Psoas muscle (tissue), 8 donors: ENCODE results near the gene POMT1. TPM values are rescaled to one million over a fixed set of nuclear protein-coding genes. Genes with fewer than 3 reads are reported as not detected.
A peak's percentile ranks its signal among the peaks of the same experiment; 100 is the strongest.

Experiments used
- ATAC-seq, 4 donors: fragments of 200-7000 bp; cut with Tn5 transposase; one replicate each; pipeline ENCODE4 v1.9.1; 2020; ENCODE audit warnings: moderate library complexity in 3 of 4, mild to moderate bottlenecking in 2 of 4
- DNase-seq, 2 donors: peaks; one replicate each; pipeline ENCODE4 v3.0.0-alpha.2; 2020
- H3K27ac ChIP-seq: fragments of 200-600 bp; one replicate; pipeline ENCODE4 v1.8.0; 2022
- H3K27me3 ChIP-seq, 3 donors: fragments of 200-600 bp in 1 of 3; one replicate each; pipeline versions ENCODE4 v1.6.1 to v1.8.0; 2013 to 2022; ENCODE audit warnings: low read length in 2 of 3, mild to moderate bottlenecking in 2 of 3, moderate library complexity in 1 of 3; ENCODE audit not compliant: insufficient read depth in 3 of 3
- H3K36me3 ChIP-seq, 2 donors: fragments of 200-600 bp in 1 of 2; one replicate each; pipeline versions ENCODE4 v1.6.1 to v1.8.0; 2013 to 2022; ENCODE audit warnings: low read depth in 1 of 2, mild to moderate bottlenecking in 1 of 2, moderate library complexity in 1 of 2; ENCODE audit not compliant: insufficient read depth in 1 of 2
- H3K4me1 ChIP-seq: fragments of 200-600 bp; one replicate; pipeline ENCODE4 v1.8.0; 2022
- H3K4me3 ChIP-seq: fragments of 200-600 bp; one replicate; pipeline ENCODE4 v1.8.0; 2022; ENCODE audit warnings: mild to moderate bottlenecking
- H3K9me3 ChIP-seq: fragments of 200-600 bp; one replicate; pipeline ENCODE4 v1.8.0; 2022
- CTCF ChIP-seq: fragments of 200-600 bp; IDR thresholded peaks from one replicate; pipeline ENCODE4 v1.8.0; 2022; ENCODE audit warnings: antibody characterized with exemption
- WGBS, 3 donors: extraction: QIAGEN DNeasy Blood & Tissue Kit; methylation state at CpG; one replicate each; pipeline versions ENCODE4 v1.1.6 to v1.1.7; 2013; 5-methylcytosine and 5-hydroxymethylcytosine counted together
- intact Hi-C, 2 donors: fragments of 100-400 bp; cut with DNase I; formaldehyde crosslinking; loops; one replicate each; pipeline versions ENCODE4 v1.11.0 to v1.14.2; 2022
- polyA plus RNA-seq, 3 donors: library from polyadenylated mRNA; stranded (reverse); fragments of 200-250 nt; gene quantifications; one replicate each; pipeline ENCODE4 v1.2.3, GENCODE V29; 2013
- total RNA-seq, 4 donors: library from RNA; stranded (reverse); fragmentation: NEBNext Ultra II Directional in 2 of 4; extraction: Animal tissue kit (Norgen Biotek cat#: 25700) in 2 of 4; gene quantifications; one replicate each; pipeline versions ENCODE4 v1.2.1 to v1.2.4, GENCODE V29; 2021 to 2023
- donor health status: healthy with polysubstance abuse.
- donor health status: DM: no; HTN: no; CAD: no; lungs with moderate emphysema.
- donor health status: Bipolar disorder and iron deficiency.
- donor health status: healthy.
- donor health status: DM: yes; HTN: yes; CAD: no.
- donor health status: DM: no; HTN: no; CAD: no.
- donor health status: DM: no; HTN: no; CAD: no.
- donor health status: DM: yes; HTN: yes; CAD: no.

Gene POMT1
- total and polyA plus RNA-seq, 7 donors = 10.9 to 30.8 (median 15.6) TPM

- DNase-seq (peak in 1 of 2 donors; percentile 64), ATAC-seq (peak in 3 of 4 donors; percentile 45 to 72 (median 66))
- no peaks in the 10 kb centered on the region for H3K9me3 ChIP-seq
- TF ChIP-seq CTCF = no peak
- H3K36me3 ChIP-seq = peaks cover 0 to 81% of the 10 kb centered on the region in 2 donors
- H3K4me1 ChIP-seq = peaks cover 10% of the 10 kb centered on the region
- peak overlapping the region; percentile 79 for H3K27ac ChIP-seq
- no peak overlapping the region for H3K4me3 ChIP-seq
- 42 to 92% (median 60%) methylated on average over 9 of the region's 9 CpGs for WGBS, 3 donors
- intact Hi-C loops = no loop called here
- H3K27me3 ChIP-seq = no peaks in the 10 kb centered on the region
These were observed 14.2 kb downstream of the POMT1 start for GRCh38 chr9:131516930-131517329.

GRCh38 chr9:131517761-131518190 lies 15.1 kb downstream of the POMT1 start:
- H3K27me3 ChIP-seq = no peaks in the 10 kb centered on the region
- WGBS, 3 donors = 30 to 66% (median 41%) methylated on average over 11 of the region's 11 CpGs
- H3K9me3 ChIP-seq = no peaks in the 10 kb centered on the region
- peaks cover 0 to 81% of the 10 kb centered on the region in 2 donors for H3K36me3 ChIP-seq
- peak; percentile 71 to 88 (median 82) for ATAC-seq
- intact Hi-C loops = no loop called here
- peak overlapping the region; percentile 79 for H3K27ac ChIP-seq
- peaks cover 10% of the 10 kb centered on the region for H3K4me1 ChIP-seq
- H3K4me3 ChIP-seq = no peak overlapping the region
- TF ChIP-seq CTCF = no peak
- DNase-seq = peak in 1 of 2 donors; percentile 68

GRCh38 chr9:131518553-131518952 lies 15.8 kb downstream of the POMT1 start:
- ATAC-seq = no peak
- 95 to 96% (median 96%) methylated on average over 20 of the region's 20 CpGs for WGBS, 3 donors
- Histone ChIP-seq H3K9me3 (no peaks in the 10 kb centered on the region), H3K4me1 (peaks cover 10% of the 10 kb centered on the region), H3K27ac (peak overlapping the region; percentile 79), H3K27me3 (no peaks in the 10 kb centered on the region), H3K36me3 (peaks cover 0 to 81% of the 10 kb centered on the region in 2 donors), H3K4me3 (no peak overlapping the region)
- no peak for TF ChIP-seq CTCF
- DNase-seq = no peak
- intact Hi-C loops = no loop called here

GRCh38 chr9:131520503-131520902 lies 17.8 kb downstream of the POMT1 start:
- ATAC-seq (no peak), DNase-seq (no peak)
- no peak overlapping the region for H3K4me3 ChIP-seq
- WGBS, 3 donors = 82 to 87% (median 83%) methylated on average over 16 of the region's 16 CpGs
- peaks cover 10% of the 10 kb centered on the region for H3K4me1 ChIP-seq
- TF ChIP-seq CTCF = no peak
- peaks cover 2 to 85% of the 10 kb centered on the region in 2 donors for H3K36me3 ChIP-seq
- H3K27me3 ChIP-seq = no peaks in the 10 kb centered on the region
- intact Hi-C loops = no loop called here
- H3K27ac ChIP-seq = no peak overlapping the region
- no peaks in the 10 kb centered on the region for H3K9me3 ChIP-seq

- 95 to 97% (median 95%) methylated on average over 10 of the region's 10 CpGs for WGBS, 3 donors
- no peaks in the 10 kb centered on the region for H3K9me3 ChIP-seq
- no peak for TF ChIP-seq CTCF
- H3K27me3 ChIP-seq = no peaks in the 10 kb centered on the region
- peaks cover 2 to 89% of the 10 kb centered on the region in 2 donors for H3K36me3 ChIP-seq
- no peak overlapping the region for H3K27ac ChIP-seq
- ATAC-seq = no peak
- no peak for DNase-seq
- no peak overlapping the region for H3K4me3 ChIP-seq
- intact Hi-C loops = no loop called here
- peaks cover 10% of the 10 kb centered on the region for H3K4me1 ChIP-seq
These were observed 18.5 kb downstream of the POMT1 start for GRCh38 chr9:131521203-131521602.
